Epithelial cell of proximal tubule (primary cell): ENCODE results near the gene TBC1D2B. TPM values are rescaled to one million over a fixed set of nuclear protein-coding genes. Genes with fewer than 3 reads are reported as not detected.

ENCODE experiments used
- DNase-seq: peaks from one replicate; pipeline ENCODE4 v3.0.0-alpha.2; 2011; ENCODE audit warnings: low read depth
- H3K4me3 ChIP-seq: 2 replicates; pipeline ENCODE4 v1.5.1; 2011; ENCODE audit warnings: low read depth, mild to moderate bottlenecking, low read length
- total RNA-seq: library from RNA; depleted of rRNA; stranded (reverse); fragments of >200 nt; gene quantifications from 2 replicates; pipeline ENCODE4 v1.2.3, GENCODE V29; 2015
- TF ChIP-seq, protein P1 (sequence below): conservative IDR thresholded peaks from 2 replicates; pipeline ENCODE4 v1.5.1; 2012; ENCODE audit warnings: low read depth, mild to moderate bottlenecking, low read length

Gene TBC1D2B
- total RNA-seq, 1 donor from 2014 or later = 15.0 TPM

DNA sequence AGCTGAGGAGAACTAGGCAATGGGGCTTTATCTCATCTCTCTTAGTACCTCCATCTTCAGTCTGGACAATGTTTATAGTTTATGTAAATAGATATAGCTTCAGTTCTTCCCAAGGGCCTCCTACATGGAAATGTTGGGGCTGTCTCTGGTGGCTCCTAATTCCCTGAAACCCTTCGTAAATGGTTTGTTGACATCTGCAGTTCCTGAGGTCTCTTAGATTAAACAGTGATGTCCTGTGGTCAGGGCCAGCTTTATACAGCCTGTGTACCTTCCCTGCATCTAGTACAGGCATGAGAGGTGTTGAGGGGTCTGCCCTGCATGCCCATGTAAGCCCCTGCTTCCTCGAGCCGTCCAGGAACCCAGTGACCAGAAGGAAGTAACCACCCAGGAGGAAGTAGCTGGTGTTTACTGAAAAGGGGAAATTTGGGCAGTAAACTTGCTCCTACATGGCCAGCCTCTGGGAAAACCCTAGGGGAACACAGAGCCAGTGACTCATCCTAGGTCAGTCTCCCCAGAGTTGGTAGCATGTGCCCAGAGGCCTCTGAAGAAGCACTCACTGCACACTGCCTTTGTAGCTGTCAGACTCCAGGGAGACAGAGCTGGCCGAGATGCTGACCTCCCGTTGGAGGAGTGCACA, 4.7 kb upstream of the TBC1D2B start:
- no peak for DNase-seq
- TF ChIP-seq, protein P1, sequence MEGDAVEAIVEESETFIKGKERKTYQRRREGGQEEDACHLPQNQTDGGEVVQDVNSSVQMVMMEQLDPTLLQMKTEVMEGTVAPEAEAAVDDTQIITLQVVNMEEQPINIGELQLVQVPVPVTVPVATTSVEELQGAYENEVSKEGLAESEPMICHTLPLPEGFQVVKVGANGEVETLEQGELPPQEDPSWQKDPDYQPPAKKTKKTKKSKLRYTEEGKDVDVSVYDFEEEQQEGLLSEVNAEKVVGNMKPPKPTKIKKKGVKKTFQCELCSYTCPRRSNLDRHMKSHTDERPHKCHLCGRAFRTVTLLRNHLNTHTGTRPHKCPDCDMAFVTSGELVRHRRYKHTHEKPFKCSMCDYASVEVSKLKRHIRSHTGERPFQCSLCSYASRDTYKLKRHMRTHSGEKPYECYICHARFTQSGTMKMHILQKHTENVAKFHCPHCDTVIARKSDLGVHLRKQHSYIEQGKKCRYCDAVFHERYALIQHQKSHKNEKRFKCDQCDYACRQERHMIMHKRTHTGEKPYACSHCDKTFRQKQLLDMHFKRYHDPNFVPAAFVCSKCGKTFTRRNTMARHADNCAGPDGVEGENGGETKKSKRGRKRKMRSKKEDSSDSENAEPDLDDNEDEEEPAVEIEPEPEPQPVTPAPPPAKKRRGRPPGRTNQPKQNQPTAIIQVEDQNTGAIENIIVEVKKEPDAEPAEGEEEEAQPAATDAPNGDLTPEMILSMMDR = no peak
- H3K4me3 ChIP-seq = no peak overlapping the region

DNA sequence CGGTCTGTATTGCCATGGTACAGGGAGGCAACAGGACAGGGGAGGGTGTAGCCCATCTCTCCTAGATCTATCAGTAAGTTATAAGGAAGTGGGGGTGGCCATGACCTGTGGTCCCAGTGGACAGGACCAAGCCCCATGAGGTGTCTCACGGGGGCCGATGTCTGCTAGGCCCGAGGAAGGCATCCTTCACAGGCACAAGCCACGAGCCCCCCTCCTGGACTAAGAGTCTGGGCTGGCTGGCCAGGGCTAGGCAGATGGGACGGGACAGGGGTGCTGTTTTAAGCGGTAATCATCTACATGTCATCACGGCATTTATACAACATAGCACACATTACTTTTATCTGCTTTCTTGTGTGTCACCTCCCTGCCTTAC, 2.6 kb upstream of the TBC1D2B start:
- DNase-seq = no peak
- TF ChIP-seq, protein P1 = no peak
- no peak overlapping the region for H3K4me3 ChIP-seq

DNA sequence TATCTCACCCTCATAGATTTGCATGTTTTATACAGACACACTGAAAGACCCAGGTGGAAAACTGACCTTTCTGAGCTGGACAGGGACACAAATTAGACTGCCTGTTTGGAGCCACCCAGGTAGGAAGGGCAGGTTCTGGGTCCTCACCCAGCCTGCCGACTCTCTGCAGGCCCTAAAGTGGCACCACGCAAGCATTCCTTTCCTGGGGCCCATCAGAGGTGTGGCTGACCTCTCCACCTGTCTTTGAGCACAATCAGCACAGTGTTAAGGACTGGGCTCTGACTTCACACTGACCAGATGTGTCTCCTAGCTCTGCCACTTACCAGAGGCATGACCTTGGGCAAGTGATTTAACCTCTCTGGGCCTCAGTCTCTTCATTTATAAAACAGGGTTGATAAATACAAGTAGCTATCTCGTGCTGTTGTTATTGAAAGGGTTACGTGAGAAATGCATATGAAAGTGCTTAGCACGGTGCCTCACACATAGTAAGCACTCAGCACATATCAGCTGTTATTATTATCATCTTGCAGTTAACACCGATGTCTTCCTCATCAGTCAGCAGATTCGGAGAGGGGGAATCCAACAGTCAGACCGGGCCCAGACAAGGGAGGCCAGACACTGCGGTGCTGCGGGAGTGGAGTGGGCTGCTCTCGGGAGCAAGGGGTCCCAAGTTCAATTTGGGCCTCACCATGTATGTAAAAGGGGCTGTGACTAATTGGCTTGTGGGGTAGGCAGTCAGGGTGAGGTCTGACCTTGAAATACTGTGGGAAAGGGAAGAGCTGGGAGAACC, 2.0 kb upstream of the TBC1D2B start:
- DNase-seq = no peak
- no peak overlapping the region for H3K4me3 ChIP-seq
- TF ChIP-seq, protein P1 = no peak

DNA sequence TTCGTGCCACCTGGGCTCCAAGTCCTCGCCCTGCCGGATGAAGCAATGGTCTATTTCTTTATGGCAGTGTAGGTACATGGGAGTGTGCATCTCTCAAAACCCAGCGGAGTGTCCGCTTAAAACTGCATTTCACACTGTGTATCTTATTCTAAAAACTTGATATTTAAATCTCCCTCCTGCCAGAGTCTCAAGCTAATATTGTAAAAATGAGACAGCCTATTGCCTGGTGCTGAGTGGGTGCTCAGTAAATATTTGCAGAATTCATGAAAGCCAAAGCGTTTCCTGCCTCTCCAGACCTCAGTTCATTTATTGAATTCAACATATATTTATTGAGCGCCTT, 330 bp upstream of the TBC1D2B start:
- no peak for DNase-seq
- H3K4me3 ChIP-seq = peak overlapping the region; percentile 64
- TF ChIP-seq, protein P1 = no peak

- no peak for DNase-seq
- TF ChIP-seq, protein P1 = peak; percentile 12
Observed at GRCh38 chr15:78076231-78077052, 1.1 kb downstream of the TBC1D2B start.

GRCh38 chr15:78075490-78076230, 1.9 kb downstream of the TBC1D2B start:
- H3K4me3 ChIP-seq = peak overlapping the region; percentile 64
- TF ChIP-seq, protein P1 = no peak
- DNase-seq = no peak

More at GRCh38 chr15:78076231-78077052, 1.1 kb downstream of the TBC1D2B start:
- peak overlapping the region; percentile 64 for H3K4me3 ChIP-seq
